ENCODE results near the gene LTV1. TPM values are rescaled to one million over a fixed set of nuclear protein-coding genes. Genes with fewer than 3 reads are reported as not detected.

LTV1 gene
- total and polyA plus RNA-seq, 2 donors (not counting 1 experiment from before 2014, with no cell fraction given): 7.8 to 27.3 TPM

GRCh38 chr6:143842461-143842901 is 657 bp upstream of the LTV1 start:
- Histone ChIP-seq H3K9ac (ENCODE audit: low read length) (peak overlapping the region; percentile 100), H3K36me3 (replicated peaks in 1 of 2; ENCODE audit: control extremely low read depth in 1 of 2, control insufficient read depth in 1 of 2, extremely low read depth in 1 of 2, insufficient read depth in 2 of 2, low read length in 1 of 2) (peaks cover 2 to 29% of the 10 kb centered on the region in 2 experiments), H3K79me2 (ENCODE audit: control insufficient read depth, insufficient read depth, low read length) (peaks cover 45% of the 10 kb centered on the region), H3K4me1 (ENCODE audit: control insufficient read depth in 2 of 2, insufficient read depth in 2 of 2, low read length in 2 of 2) (peaks cover 11 to 17% of the 10 kb centered on the region in 2 donors), H3K27me3 (replicated peaks in 1 of 4; ENCODE audit: control extremely low read depth in 1 of 4, control insufficient read depth in 3 of 4, insufficient read depth in 4 of 4, low read length in 3 of 4) (peaks cover 0 to 3% (median 0%) of the 10 kb centered on the region in 4 experiments), H3K4me3 (ENCODE audit: control extremely low read depth in 1 of 5, extremely low read depth in 1 of 5, insufficient read depth in 1 of 5, low read depth in 2 of 5, low read length in 4 of 5) (peak overlapping the region; percentile 7 to 94 (median 90)), H2AFZ (ENCODE audit: insufficient read depth, low read depth, low read length, poor library complexity, severe bottlenecking) (peak overlapping the region; percentile 95), H3K27ac (ENCODE audit: low read length in 2 of 2) (peak overlapping the region; percentile 86 to 93), H3K9me3 (ENCODE audit: control extremely low read depth in 1 of 3, control insufficient read depth in 2 of 3, insufficient read depth in 1 of 3, low read length in 2 of 3) (no peaks in the 10 kb centered on the region), H4K20me1 (ENCODE audit: control insufficient read depth, insufficient read depth, low read length, poor library complexity, severe bottlenecking) (no peaks in the 10 kb centered on the region), H3K4me2 (replicated peaks; ENCODE audit: low read depth, low read length, poor library complexity, severe bottlenecking) (peak overlapping the region; percentile 88)
- Mint-ChIP-seq H3K9me3 (ENCODE audit: insufficient read depth) (no peaks in the 10 kb centered on the region), H3K4me1 (peaks cover 17% of the 10 kb centered on the region), H3K4me3 (peak overlapping the region; percentile 93), H3K27ac (peak overlapping the region; percentile 95), H3K27me3 (peaks cover 11% of the 10 kb centered on the region)
- POLR2A ChIA-PET: interaction anchor here (0.6 to 2.0 kb wide), 3 partner anchors 20 to 392 kb away, joined by 4 to 10 read pairs (median 4); partner anchors contain the start of genes ADAT2, PEX3 and SF3B5
- no peak for DNase-seq
- TF ChIP-seq EZH2 (IDR thresholded peaks at IDR 0.05; ENCODE audit: borderline replicate concordance, insufficient read depth, low read depth, low read length, poor library complexity, severe bottlenecking): no peak
- no peak for TF ChIP-seq CTCF (IDR thresholded peaks at IDR 0.05)
- no peak for ATAC-seq (ENCODE audit: low read depth)
- CTCF ChIA-PET: interaction anchor here (0.9 to 1.8 kb wide), 6 partner anchors 18 to 1368 kb away, joined by 3 to 9 read pairs (median 3); no protein-coding TSS in a partner anchor
- no CpG with 5 or more reads among the region's 7 CpGs for WGBS (ENCODE audit: insufficient coverage)
- intact Hi-C loops (cut with micrococcal nuclease): loop anchor here (2.0 to 5.0 kb wide), 6 partner anchors 100 to 1696 kb away; partner anchors contain the start of genes NMBR, STX11 and VTA1

DNA sequence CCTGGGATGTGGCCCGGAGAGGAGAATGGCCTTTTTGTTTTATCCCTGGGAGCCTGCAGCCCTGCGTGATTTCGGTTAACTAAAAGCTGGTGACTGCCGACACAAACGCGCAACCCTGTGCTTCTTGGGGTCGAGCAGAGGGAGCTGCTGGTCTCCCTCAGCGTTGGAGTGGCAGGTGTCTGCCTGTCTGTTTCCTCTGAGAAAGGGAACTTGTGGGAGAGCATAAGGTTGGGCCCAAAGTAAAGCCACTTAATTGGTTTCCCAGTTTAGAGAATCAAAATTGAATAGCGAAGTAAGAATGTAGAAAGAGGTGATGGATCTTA is 500 bp downstream of the LTV1 start:
- Histone ChIP-seq H3K9me3 (ENCODE audit: control extremely low read depth in 1 of 3, control insufficient read depth in 2 of 3, insufficient read depth in 1 of 3, low read length in 2 of 3) (no peaks in the 10 kb centered on the region), H3K9ac (ENCODE audit: low read length) (peak overlapping the region; percentile 100), H3K36me3 (replicated peaks in 1 of 2; ENCODE audit: control extremely low read depth in 1 of 2, control insufficient read depth in 1 of 2, extremely low read depth in 1 of 2, insufficient read depth in 2 of 2, low read length in 1 of 2) (peaks cover 3 to 40% of the 10 kb centered on the region in 2 experiments), H4K20me1 (ENCODE audit: control insufficient read depth, insufficient read depth, low read length, poor library complexity, severe bottlenecking) (no peaks in the 10 kb centered on the region), H3K4me1 (ENCODE audit: control insufficient read depth in 2 of 2, insufficient read depth in 2 of 2, low read length in 2 of 2) (peaks cover 11 to 17% of the 10 kb centered on the region in 2 donors), H3K27me3 (replicated peaks in 1 of 4; ENCODE audit: control extremely low read depth in 1 of 4, control insufficient read depth in 3 of 4, insufficient read depth in 4 of 4, low read length in 3 of 4) (no peaks in the 10 kb centered on the region), H3K79me2 (ENCODE audit: control insufficient read depth, insufficient read depth, low read length) (peaks cover 49% of the 10 kb centered on the region), H3K4me3 (ENCODE audit: control extremely low read depth in 1 of 5, extremely low read depth in 1 of 5, insufficient read depth in 1 of 5, low read depth in 2 of 5, low read length in 4 of 5) (peak overlapping the region; percentile 72 to 94 (median 90)), H3K4me2 (replicated peaks; ENCODE audit: low read depth, low read length, poor library complexity, severe bottlenecking) (peak overlapping the region; percentile 88), H3K27ac (ENCODE audit: low read length in 2 of 2) (peak overlapping the region; percentile 86 to 93), H2AFZ (ENCODE audit: insufficient read depth, low read depth, low read length, poor library complexity, severe bottlenecking) (peak overlapping the region; percentile 95)
- H3K27me3 Mint-ChIP-seq: peaks cover 9% of the 10 kb centered on the region
- H3K27ac Mint-ChIP-seq: peak overlapping the region; percentile 95
- peak overlapping the region; percentile 93 for H3K4me3 Mint-ChIP-seq
- no peaks in the 10 kb centered on the region for H3K9me3 Mint-ChIP-seq (ENCODE audit: insufficient read depth)
- no peak for TF ChIP-seq CTCF (IDR thresholded peaks at IDR 0.05)
- DNase-seq (no peak), ATAC-seq (ENCODE audit: low read depth) (no peak)
- intact Hi-C loops (cut with micrococcal nuclease): loop anchor here (1.0 to 5.0 kb wide), 10 partner anchors 99 to 1697 kb away; partner anchors contain the start of genes ADAT2, NMBR, PEX3 and SF3B5
- ChIA-PET CTCF (interaction anchor here (0.7 to 1.8 kb wide), 5 partner anchors 17 to 1369 kb away, joined by 3 to 9 read pairs (median 3); no protein-coding TSS in a partner anchor), POLR2A (interaction anchor here (1.0 to 2.0 kb wide), 2 partner anchors 252 to 394 kb away, joined by 4 to 10 read pairs; partner anchors contain the start of genes ADAT2, PEX3 and SF3B5)
- WGBS (ENCODE audit: insufficient coverage): under 1% methylated on average over 9 of the region's 9 CpGs
- H3K4me1 Mint-ChIP-seq: peaks cover 17% of the 10 kb centered on the region

All from B cell (primary cell).